Liver (tissue), 3 donors: ENCODE results near the gene IFIT1B.

Experiments used
- GABPA ChIP-seq, 2 donors: IDR thresholded peaks in 1 of 2; conservative IDR thresholded peaks in 1 of 2; 2 replicates each; pipeline ENCODE4 v1.6.1; 2016; ENCODE audit warnings: antibody characterized with exemption in 2 of 2, mild to moderate bottlenecking in 1 of 2, moderate library complexity in 1 of 2
- RAD21 ChIP-seq, 2 donors: IDR thresholded peaks; 2 replicates each; pipeline ENCODE4 v1.6.1; 2016; ENCODE audit warnings: antibody characterized with exemption in 2 of 2, mild to moderate bottlenecking in 2 of 2
- TF ChIP-seq, protein P1 (sequence below): fragments of 150-350 bp; IDR thresholded peaks from 2 replicates; pipeline ENCODE4 v1.5.1; 2017; ENCODE audit warnings: improper control_type of control experiment, low read depth, low read length; ENCODE audit not compliant: missing input control
- TF ChIP-seq, protein P2 (sequence below): IDR thresholded peaks from 2 replicates; pipeline ENCODE4 v1.6.1; 2016; ENCODE audit warnings: antibody characterized with exemption
- donor health status: healthy.
- donor health status: healthy.

DNA sequence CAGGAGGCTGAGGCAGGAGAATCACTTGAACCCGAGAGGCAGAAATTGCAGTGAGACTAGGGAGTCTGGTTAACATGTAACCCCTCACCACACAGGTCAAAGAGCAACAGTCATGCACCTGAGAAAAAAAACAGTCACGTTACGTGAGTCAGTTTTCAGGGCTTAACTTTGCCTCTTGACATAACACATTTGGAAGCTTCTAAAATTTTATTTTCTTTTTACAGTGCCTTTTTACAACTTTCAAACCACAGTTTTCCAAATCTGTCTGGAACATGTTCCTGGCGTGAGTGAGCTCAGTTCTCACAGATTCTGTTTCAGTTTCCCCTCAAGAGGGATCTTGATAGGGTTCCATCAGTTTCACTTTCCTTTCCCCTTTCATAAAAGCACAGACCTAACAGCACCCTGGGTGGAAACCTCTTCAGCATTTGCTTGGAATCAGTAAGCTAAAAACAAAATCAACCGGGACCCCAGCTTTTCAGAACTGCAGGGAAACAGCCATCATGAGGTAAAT is 45.7 kb upstream of the IFIT1B start:
- TF ChIP-seq GABPA (IDR thresholded peaks at IDR 0.05 in 1 of 2, conservative IDR thresholded peaks at IDR 0.05 in 1 of 2) (no peak), RAD21 (IDR thresholded peaks at IDR 0.05) (peak; percentile 37 to 47)
- TF ChIP-seq, protein P1, sequence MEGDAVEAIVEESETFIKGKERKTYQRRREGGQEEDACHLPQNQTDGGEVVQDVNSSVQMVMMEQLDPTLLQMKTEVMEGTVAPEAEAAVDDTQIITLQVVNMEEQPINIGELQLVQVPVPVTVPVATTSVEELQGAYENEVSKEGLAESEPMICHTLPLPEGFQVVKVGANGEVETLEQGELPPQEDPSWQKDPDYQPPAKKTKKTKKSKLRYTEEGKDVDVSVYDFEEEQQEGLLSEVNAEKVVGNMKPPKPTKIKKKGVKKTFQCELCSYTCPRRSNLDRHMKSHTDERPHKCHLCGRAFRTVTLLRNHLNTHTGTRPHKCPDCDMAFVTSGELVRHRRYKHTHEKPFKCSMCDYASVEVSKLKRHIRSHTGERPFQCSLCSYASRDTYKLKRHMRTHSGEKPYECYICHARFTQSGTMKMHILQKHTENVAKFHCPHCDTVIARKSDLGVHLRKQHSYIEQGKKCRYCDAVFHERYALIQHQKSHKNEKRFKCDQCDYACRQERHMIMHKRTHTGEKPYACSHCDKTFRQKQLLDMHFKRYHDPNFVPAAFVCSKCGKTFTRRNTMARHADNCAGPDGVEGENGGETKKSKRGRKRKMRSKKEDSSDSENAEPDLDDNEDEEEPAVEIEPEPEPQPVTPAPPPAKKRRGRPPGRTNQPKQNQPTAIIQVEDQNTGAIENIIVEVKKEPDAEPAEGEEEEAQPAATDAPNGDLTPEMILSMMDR = no peak
- TF ChIP-seq, protein P2, sequence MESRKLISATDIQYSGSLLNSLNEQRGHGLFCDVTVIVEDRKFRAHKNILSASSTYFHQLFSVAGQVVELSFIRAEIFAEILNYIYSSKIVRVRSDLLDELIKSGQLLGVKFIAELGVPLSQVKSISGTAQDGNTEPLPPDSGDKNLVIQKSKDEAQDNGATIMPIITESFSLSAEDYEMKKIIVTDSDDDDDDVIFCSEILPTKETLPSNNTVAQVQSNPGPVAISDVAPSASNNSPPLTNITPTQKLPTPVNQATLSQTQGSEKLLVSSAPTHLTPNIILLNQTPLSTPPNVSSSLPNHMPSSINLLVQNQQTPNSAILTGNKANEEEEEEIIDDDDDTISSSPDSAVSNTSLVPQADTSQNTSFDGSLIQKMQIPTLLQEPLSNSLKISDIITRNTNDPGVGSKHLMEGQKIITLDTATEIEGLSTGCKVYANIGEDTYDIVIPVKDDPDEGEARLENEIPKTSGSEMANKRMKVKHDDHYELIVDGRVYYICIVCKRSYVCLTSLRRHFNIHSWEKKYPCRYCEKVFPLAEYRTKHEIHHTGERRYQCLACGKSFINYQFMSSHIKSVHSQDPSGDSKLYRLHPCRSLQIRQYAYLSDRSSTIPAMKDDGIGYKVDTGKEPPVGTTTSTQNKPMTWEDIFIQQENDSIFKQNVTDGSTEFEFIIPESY = peak; percentile 30
